ENCODE measurements around the gene CDHR2.

Gene CDHR2

GRCh38 chr5:176560364-176560763 is 11.2 kb downstream of the CDHR2 start:
- ATAC-seq (ENCODE audit: low read depth) (no peak), DNase-seq (ENCODE audit: low spot score in 2 of 2) (no peak)
- no peak overlapping the region for H3K4me3 Mint-ChIP-seq
- H3K27ac Mint-ChIP-seq: no peak overlapping the region
- H3K4me1 Mint-ChIP-seq: peaks cover 5% of the 10 kb centered on the region
- no peaks in the 10 kb centered on the region for H3K36me3 Mint-ChIP-seq
- peaks cover 8% of the 10 kb centered on the region for H3K27me3 Mint-ChIP-seq
- no peaks in the 10 kb centered on the region for H3K9me3 Mint-ChIP-seq

DNA sequence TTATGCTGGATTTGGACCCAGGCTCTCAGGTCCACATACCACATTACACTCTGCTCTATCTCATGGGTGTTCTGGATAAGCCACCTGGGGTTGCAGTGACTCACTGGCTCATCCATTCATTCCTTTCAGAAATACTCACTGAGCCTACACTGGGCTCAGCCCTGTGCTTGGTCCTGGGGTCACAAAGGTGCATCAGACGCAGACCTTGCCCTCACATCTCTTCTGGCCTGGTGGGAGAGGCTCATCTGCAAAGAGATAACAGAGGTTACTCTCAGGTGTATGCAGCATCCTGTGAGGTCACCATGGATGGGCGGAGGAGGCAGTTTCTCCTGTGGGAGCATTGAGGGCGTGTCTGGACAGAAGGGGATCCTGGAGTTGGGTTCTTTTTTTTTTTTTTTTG is 12.1 kb downstream of the CDHR2 start:
- H3K4me1 Mint-ChIP-seq: peaks cover 5% of the 10 kb centered on the region
- H3K36me3 Mint-ChIP-seq: no peaks in the 10 kb centered on the region
- H3K4me3 Mint-ChIP-seq: no peak overlapping the region
- ATAC-seq (ENCODE audit: low read depth): no peak
- no peak for DNase-seq (ENCODE audit: low spot score in 2 of 2)
- H3K9me3 Mint-ChIP-seq: no peaks in the 10 kb centered on the region
- H3K27ac Mint-ChIP-seq: no peak overlapping the region
- peaks cover 12% of the 10 kb centered on the region for H3K27me3 Mint-ChIP-seq

- H3K27me3 Mint-ChIP-seq: peaks cover 12% of the 10 kb centered on the region
- no peak overlapping the region for H3K4me3 Mint-ChIP-seq
- ATAC-seq (ENCODE audit: low read depth) (no peak), DNase-seq (ENCODE audit: low spot score in 2 of 2) (no peak)
- no peaks in the 10 kb centered on the region for H3K36me3 Mint-ChIP-seq
- H3K27ac Mint-ChIP-seq: no peak overlapping the region
- no peaks in the 10 kb centered on the region for H3K9me3 Mint-ChIP-seq
- peaks cover 5% of the 10 kb centered on the region for H3K4me1 Mint-ChIP-seq
These were observed 13.0 kb downstream of the CDHR2 start for GRCh38 chr5:176562189-176562588.

DNA sequence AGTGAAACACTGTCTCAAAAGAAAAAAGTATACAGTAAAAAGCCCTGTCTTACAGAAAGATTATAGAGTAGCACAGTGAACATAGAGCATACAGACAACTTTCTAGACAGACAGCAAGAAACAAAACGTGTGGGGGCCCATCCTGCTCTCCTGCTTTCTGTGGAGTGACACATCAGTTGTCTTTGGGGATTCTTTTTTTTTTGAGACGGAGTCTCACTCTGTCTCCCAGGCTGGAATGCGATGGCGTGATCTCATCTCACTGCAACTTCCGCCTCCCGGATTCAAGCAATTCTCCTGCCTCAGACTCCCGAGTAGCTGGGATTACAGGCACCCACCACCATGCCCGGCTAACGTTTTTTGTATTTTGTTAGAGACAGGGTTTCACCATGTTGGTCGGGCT is 14.9 kb downstream of the CDHR2 start:
- Mint-ChIP-seq H3K36me3 (no peaks in the 10 kb centered on the region), H3K9me3 (no peaks in the 10 kb centered on the region), H3K4me1 (peaks cover 5% of the 10 kb centered on the region), H3K4me3 (no peak overlapping the region), H3K27me3 (peaks cover 13% of the 10 kb centered on the region), H3K27ac (no peak overlapping the region)
- DNase-seq (ENCODE audit: low spot score in 2 of 2) (no peak), ATAC-seq (ENCODE audit: low read depth) (no peak)

DNA sequence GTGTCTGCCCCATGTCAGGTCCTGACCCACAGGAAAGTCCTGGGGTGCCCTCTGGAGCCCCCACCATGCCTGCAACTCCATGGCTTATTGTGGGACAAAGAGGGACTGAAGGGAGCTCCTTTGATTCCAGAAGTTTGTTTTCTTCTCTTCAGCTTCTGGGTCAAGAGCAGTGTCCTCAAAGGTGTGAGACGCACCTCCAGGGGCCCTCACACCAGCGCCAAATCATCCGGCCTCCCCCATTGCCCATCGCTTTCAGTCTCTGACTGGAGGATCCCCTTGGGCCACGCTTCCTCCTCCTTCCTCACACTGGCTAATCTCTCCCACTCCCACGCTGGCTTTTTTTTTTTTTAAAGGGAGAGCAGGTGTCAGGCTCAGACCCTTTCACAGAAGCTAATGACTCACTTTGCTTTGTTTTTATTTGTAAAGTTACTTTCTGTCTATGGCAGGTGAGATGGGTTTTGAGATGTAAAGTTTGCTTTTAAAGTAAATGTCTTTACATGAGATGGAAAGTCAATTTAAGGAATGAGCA is 16.7 kb downstream of the CDHR2 start:
- H3K36me3 Mint-ChIP-seq: no peaks in the 10 kb centered on the region
- H3K4me3 Mint-ChIP-seq: no peak overlapping the region
- ATAC-seq (ENCODE audit: low read depth) (no peak), DNase-seq (ENCODE audit: low spot score in 2 of 2) (no peak)
- peaks cover 3% of the 10 kb centered on the region for H3K4me1 Mint-ChIP-seq
- H3K9me3 Mint-ChIP-seq: no peaks in the 10 kb centered on the region
- H3K27ac Mint-ChIP-seq: no peak overlapping the region
- H3K27me3 Mint-ChIP-seq: peaks cover 15% of the 10 kb centered on the region

DNA sequence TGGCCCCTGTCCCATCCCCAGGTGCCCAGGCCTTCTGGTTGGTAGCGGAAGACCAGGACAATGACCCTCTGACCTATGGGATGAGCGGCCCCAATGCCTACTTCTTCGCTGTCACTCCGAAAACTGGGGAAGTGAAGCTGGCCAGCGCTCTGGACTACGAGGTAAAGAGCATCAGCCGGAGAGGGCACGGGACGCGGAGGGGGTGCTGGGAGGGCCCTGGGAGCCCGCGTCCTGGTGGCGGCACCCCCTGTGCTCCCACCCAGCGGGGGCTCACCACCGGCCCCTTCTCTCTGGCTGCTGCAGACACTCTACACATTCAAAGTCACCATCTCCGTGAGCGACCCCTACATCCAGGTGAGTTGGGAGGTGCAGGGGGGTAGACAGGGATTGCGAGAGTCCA is 19.5 kb downstream of the CDHR2 start:
- H3K27me3 Mint-ChIP-seq: peaks cover 18% of the 10 kb centered on the region
- H3K36me3 Mint-ChIP-seq: no peaks in the 10 kb centered on the region
- no peak overlapping the region for H3K4me3 Mint-ChIP-seq
- peaks cover 5% of the 10 kb centered on the region for H3K4me1 Mint-ChIP-seq
- no peak for ATAC-seq (ENCODE audit: low read depth)
- no peak for DNase-seq (ENCODE audit: low spot score in 2 of 2)
- no peak overlapping the region for H3K27ac Mint-ChIP-seq
- H3K9me3 Mint-ChIP-seq: no peaks in the 10 kb centered on the region

GRCh38 chr5:176570044-176570443 is 20.9 kb downstream of the CDHR2 start:
- DNase-seq (ENCODE audit: low spot score in 2 of 2): no peak
- Mint-ChIP-seq H3K9me3 (no peaks in the 10 kb centered on the region), H3K4me3 (no peak overlapping the region), H3K36me3 (no peaks in the 10 kb centered on the region), H3K27me3 (peaks cover 18% of the 10 kb centered on the region), H3K4me1 (peaks cover 11% of the 10 kb centered on the region), H3K27ac (no peak overlapping the region)
- no peak for ATAC-seq (ENCODE audit: low read depth)

- Mint-ChIP-seq H3K4me1 (peaks cover 18% of the 10 kb centered on the region), H3K27ac (no peak overlapping the region), H3K27me3 (peaks cover 16% of the 10 kb centered on the region), H3K4me3 (no peak overlapping the region), H3K36me3 (no peaks in the 10 kb centered on the region), H3K9me3 (no peaks in the 10 kb centered on the region)
- peak; percentile 81 to 82 for DNase-seq (ENCODE audit: low spot score in 2 of 2)
- ATAC-seq (ENCODE audit: low read depth): peak; percentile 80
These were observed 24.6 kb downstream of the CDHR2 start for GRCh38 chr5:176573564-176574296.

DNA sequence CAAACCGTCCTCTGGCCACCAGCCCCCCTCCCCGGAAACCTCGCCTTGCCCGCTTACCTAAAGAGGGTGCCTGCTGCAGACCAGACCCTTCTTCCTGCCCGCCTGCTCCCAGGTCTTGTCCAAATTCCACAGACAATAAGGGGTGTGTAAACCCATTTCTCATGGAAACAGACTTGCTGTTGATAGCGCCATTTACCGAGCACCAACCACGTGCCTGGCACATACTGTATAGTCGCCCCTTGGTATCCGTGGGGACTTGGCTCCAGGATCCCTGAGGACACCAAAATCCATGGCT is 25.1 kb downstream of the CDHR2 start:
- DNase-seq (ENCODE audit: low spot score in 2 of 2): no peak
- Mint-ChIP-seq H3K36me3 (no peaks in the 10 kb centered on the region), H3K27me3 (peaks cover 16% of the 10 kb centered on the region), H3K4me1 (peaks cover 18% of the 10 kb centered on the region), H3K4me3 (no peak overlapping the region), H3K9me3 (no peaks in the 10 kb centered on the region), H3K27ac (no peak overlapping the region)
- no peak for ATAC-seq (ENCODE audit: low read depth)

GRCh38 chr5:176575066-176575465 is 25.9 kb downstream of the CDHR2 start:
- Mint-ChIP-seq H3K9me3 (no peaks in the 10 kb centered on the region), H3K36me3 (no peaks in the 10 kb centered on the region), H3K27me3 (peaks cover 14% of the 10 kb centered on the region), H3K4me1 (peaks cover 18% of the 10 kb centered on the region), H3K4me3 (no peak overlapping the region), H3K27ac (no peak overlapping the region)
- ATAC-seq (ENCODE audit: low read depth): no peak
- no peak for DNase-seq (ENCODE audit: low spot score in 2 of 2)

DNA sequence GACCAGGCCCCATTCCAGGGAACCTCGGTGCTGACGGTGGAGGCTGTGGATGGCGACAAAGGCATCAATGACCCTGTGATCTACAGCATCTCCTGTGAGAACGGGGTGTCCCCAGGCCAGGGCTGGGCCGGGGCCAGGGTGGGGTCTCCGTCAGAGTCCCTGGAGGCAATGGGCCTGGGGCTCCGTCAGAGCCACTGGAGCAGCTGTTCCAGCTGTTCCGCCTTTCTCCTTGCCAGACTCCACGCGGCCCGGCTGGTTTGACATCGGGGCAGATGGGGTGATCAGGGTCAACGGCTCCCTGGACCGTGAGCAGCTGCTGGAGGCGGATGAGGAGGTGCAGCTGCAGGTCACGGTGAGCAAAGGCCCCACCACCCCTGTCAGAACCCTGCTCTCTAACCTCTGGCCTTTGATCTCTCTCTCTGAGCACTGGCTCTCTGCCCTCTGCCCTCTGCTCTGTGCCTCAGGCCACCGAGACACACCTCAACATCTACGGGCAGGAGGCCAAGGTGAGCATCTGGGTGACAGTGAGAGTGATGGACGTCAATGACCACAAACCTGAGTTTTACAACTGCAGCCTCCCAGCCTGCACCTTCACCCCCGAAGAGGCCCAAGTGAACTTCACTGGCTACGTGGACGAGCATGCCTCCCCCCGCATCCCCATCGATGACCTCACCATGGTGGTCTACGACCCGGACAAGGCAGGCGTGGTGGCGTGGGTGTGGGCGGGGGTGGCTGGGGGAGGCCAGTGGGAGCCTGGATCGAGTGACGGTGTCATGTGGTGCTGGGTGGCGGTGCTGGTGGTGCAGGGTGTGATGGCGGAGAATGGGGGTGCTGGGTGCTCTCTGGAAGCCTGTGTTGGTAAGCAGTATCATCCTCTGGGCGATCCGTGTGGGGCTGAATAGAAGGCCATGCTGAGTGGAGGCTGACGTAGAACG is 26.6 kb downstream of the CDHR2 start:
- H3K27ac Mint-ChIP-seq: no peak overlapping the region
- H3K27me3 Mint-ChIP-seq: peaks cover 14% of the 10 kb centered on the region
- H3K36me3 Mint-ChIP-seq: no peaks in the 10 kb centered on the region
- no peak overlapping the region for H3K4me3 Mint-ChIP-seq
- H3K4me1 Mint-ChIP-seq: peaks cover 18% of the 10 kb centered on the region
- no peak for DNase-seq (ENCODE audit: low spot score in 2 of 2)
- no peaks in the 10 kb centered on the region for H3K9me3 Mint-ChIP-seq
- no peak for ATAC-seq (ENCODE audit: low read depth)

DNA sequence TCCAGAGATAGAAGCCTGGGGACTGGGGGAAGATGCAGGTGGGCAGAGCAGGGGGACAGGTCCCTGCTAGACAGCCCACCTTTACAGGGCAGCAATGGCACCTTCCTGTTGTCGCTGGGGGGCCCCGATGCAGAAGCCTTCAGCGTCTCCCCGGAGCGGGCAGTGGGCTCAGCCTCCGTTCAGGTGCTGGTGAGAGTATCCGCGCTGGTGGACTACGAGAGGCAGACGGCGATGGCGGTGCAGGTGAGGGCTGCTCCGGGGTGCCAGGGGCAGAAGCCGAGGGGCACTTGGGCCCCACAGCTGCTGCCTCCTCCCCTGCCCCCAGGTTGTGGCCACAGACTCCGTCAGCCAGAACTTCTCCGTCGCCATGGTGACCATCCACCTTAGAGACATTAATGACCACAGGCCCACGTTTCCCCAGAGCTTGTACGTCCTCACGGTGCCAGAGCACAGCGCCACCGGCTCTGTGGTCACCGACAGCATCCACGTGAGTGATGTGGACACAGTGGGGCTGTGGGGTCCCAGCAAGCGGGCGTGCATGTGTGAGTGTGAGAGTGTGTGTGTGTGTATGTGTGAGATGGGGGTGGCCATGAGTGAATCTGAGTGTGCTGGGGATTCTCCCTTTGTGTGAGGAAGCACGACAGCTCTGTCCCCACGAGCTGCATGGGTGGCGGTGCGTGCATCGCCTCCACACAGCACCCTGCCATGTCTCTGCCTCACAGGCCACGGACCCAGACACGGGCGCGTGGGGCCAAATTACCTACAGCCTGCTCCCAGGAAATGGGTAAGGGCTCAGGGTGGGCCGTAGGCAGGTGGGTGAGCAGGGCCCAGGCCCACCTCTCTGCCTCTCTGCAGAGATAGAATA is 28.4 kb downstream of the CDHR2 start:
- H3K27ac Mint-ChIP-seq: no peak overlapping the region

DNA sequence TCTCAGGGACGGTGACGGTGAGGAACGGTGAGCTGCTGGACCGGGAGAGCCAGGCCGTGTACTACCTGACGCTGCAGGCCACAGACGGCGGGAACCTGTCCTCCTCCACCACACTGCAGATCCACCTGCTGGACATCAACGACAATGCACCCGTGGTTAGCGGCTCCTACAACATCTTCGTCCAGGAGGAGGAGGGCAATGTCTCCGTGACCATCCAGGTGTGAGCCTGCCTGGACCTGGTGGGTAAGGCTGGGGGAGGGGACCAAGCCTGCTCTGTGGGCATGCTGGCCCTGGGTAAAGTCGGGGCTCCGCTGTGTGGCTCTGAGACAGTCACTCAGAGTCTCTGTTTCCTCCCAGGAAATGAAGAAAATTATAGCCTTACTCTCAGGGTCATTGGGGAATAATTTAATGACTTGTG is 29.3 kb downstream of the CDHR2 start:
- H3K4me1 Mint-ChIP-seq: peaks cover 13% of the 10 kb centered on the region
- H3K4me3 Mint-ChIP-seq: no peak overlapping the region
- H3K36me3 Mint-ChIP-seq: no peaks in the 10 kb centered on the region
- H3K27ac Mint-ChIP-seq: no peak overlapping the region
- ATAC-seq (ENCODE audit: low read depth) (peak; percentile 62), DNase-seq (ENCODE audit: low spot score in 2 of 2) (peak; percentile 38 to 52)
- no peaks in the 10 kb centered on the region for H3K9me3 Mint-ChIP-seq
- peaks cover 6% of the 10 kb centered on the region for H3K27me3 Mint-ChIP-seq

More for the DNA sequence above, 28.4 kb downstream of the CDHR2 start:
- Mint-ChIP-seq H3K4me3 (no peak overlapping the region), H3K4me1 (peaks cover 18% of the 10 kb centered on the region), H3K36me3 (no peaks in the 10 kb centered on the region), H3K9me3 (no peaks in the 10 kb centered on the region), H3K27me3 (peaks cover 11% of the 10 kb centered on the region)
- DNase-seq (ENCODE audit: low spot score in 2 of 2) (no peak), ATAC-seq (ENCODE audit: low read depth) (peak; percentile 54)

- no peak overlapping the region for H3K4me3 Mint-ChIP-seq
- no peaks in the 10 kb centered on the region for H3K36me3 Mint-ChIP-seq
- H3K9me3 Mint-ChIP-seq: no peaks in the 10 kb centered on the region
- DNase-seq (ENCODE audit: low spot score in 2 of 2) (no peak), ATAC-seq (ENCODE audit: low read depth) (no peak)
- H3K4me1 Mint-ChIP-seq: peaks cover 8% of the 10 kb centered on the region
- peaks cover 6% of the 10 kb centered on the region for H3K27me3 Mint-ChIP-seq
- H3K27ac Mint-ChIP-seq: no peak overlapping the region
These were observed 30.2 kb downstream of the CDHR2 start for GRCh38 chr5:176579323-176579722.
